Measurements from ENCODE around the gene GABRR2.
A peak's percentile ranks its signal among the peaks of the same experiment; 100 is the strongest.

The GABRR2 gene

GRCh38 chr6:89284963-89285735, 29.9 kb downstream of the GABRR2 start:
- Histone ChIP-seq H3K36me3 (ENCODE audit: control insufficient read depth in 2 of 2, insufficient read depth in 1 of 2, low read length in 2 of 2) (no peaks in the 10 kb centered on the region), H3K4me1 (ENCODE audit: control insufficient read depth, insufficient read depth, low read length) (no peaks in the 10 kb centered on the region), H3K27ac (ENCODE audit: extremely low read depth, low read depth, low read length) (no peak overlapping the region), H3K4me3 (ENCODE audit: low read depth, low read length) (no peak overlapping the region), H3K9me3 (ENCODE audit: control insufficient read depth, insufficient read depth, low read depth, low read length) (no peaks in the 10 kb centered on the region)
- no peak for TF ChIP-seq ZNF704 (tag by site-specific recombination; IDR thresholded peaks at IDR 0.05)
- TF ChIP-seq ZNF274 (IDR thresholded peaks at IDR 0.05; ENCODE audit: low read length): no peak
- no peak for TF ChIP-seq ZNF274 (tag by site-specific recombination; IDR thresholded peaks at IDR 0.05; ENCODE audit: borderline replicate concordance)
- TF ChIP-seq PRDM1 (tag by site-specific recombination; IDR thresholded peaks at IDR 0.05): no peak
- TF ChIP-seq ZNF48 (tag by site-specific recombination; IDR thresholded peaks at IDR 0.05): no peak
- TF ChIP-seq, protein P1, sequence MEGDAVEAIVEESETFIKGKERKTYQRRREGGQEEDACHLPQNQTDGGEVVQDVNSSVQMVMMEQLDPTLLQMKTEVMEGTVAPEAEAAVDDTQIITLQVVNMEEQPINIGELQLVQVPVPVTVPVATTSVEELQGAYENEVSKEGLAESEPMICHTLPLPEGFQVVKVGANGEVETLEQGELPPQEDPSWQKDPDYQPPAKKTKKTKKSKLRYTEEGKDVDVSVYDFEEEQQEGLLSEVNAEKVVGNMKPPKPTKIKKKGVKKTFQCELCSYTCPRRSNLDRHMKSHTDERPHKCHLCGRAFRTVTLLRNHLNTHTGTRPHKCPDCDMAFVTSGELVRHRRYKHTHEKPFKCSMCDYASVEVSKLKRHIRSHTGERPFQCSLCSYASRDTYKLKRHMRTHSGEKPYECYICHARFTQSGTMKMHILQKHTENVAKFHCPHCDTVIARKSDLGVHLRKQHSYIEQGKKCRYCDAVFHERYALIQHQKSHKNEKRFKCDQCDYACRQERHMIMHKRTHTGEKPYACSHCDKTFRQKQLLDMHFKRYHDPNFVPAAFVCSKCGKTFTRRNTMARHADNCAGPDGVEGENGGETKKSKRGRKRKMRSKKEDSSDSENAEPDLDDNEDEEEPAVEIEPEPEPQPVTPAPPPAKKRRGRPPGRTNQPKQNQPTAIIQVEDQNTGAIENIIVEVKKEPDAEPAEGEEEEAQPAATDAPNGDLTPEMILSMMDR (tag by site-specific recombination; IDR thresholded peaks at IDR 0.05): no peak
- TF ChIP-seq, protein P2, sequence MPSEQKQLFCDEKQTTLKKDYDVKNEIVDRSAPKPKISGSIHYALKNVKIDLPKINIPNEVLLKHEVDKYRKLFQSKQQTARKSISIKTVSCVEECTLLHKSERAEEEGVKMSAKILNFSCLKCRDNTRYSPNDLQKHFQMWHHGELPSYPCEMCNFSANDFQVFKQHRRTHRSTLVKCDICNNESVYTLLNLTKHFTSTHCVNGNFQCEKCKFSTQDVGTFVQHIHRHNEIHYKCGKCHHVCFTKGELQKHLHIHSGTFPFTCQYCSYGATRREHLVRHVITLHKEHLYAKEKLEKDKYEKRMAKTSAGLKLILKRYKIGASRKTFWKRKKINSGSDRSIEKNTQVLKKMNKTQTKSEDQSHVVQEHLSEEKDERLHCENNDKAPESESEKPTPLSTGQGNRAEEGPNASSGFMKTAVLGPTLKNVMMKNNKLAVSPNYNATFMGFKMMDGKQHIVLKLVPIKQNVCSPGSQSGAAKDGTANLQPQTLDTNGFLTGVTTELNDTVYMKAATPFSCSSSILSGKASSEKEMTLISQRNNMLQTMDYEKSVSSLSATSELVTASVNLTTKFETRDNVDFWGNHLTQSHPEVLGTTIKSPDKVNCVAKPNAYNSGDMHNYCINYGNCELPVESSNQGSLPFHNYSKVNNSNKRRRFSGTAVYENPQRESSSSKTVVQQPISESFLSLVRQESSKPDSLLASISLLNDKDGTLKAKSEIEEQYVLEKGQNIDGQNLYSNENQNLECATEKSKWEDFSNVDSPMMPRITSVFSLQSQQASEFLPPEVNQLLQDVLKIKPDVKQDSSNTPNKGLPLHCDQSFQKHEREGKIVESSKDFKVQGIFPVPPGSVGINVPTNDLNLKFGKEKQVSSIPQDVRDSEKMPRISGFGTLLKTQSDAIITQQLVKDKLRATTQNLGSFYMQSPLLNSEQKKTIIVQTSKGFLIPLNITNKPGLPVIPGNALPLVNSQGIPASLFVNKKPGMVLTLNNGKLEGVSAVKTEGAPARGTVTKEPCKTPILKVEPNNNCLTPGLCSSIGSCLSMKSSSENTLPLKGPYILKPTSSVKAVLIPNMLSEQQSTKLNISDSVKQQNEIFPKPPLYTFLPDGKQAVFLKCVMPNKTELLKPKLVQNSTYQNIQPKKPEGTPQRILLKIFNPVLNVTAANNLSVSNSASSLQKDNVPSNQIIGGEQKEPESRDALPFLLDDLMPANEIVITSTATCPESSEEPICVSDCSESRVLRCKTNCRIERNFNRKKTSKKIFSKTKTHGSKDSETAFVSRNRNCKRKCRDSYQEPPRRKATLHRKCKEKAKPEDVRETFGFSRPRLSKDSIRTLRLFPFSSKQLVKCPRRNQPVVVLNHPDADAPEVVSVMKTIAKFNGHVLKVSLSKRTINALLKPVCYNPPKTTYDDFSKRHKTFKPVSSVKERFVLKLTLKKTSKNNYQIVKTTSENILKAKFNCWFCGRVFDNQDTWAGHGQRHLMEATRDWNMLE (tag by site-specific recombination; conservative IDR thresholded peaks at IDR 0.05; ENCODE audit: low read depth): no peak
- TF ChIP-seq, protein P3, sequence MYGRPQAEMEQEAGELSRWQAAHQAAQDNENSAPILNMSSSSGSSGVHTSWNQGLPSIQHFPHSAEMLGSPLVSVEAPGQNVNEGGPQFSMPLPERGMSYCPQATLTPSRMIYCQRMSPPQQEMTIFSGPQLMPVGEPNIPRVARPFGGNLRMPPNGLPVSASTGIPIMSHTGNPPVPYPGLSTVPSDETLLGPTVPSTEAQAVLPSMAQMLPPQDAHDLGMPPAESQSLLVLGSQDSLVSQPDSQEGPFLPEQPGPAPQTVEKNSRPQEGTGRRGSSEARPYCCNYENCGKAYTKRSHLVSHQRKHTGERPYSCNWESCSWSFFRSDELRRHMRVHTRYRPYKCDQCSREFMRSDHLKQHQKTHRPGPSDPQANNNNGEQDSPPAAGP (tag by site-specific recombination; IDR thresholded peaks at IDR 0.05): no peak
- TF ChIP-seq SP2 (tag by site-specific recombination; IDR thresholded peaks at IDR 0.05): no peak
- no peak for TF ChIP-seq ZNF585B (tag by site-specific recombination; IDR thresholded peaks at IDR 0.05)
- no peak for TF ChIP-seq ZNF488 (tag by site-specific recombination; IDR thresholded peaks at IDR 0.05)
- no peak for TF ChIP-seq HOXA7 (CRISPR knock-in tag; IDR thresholded peaks at IDR 0.05; ENCODE audit: borderline replicate concordance)
- no peak for TF ChIP-seq ZNF169 (tag by site-specific recombination; IDR thresholded peaks at IDR 0.05)
- no peak for TF ChIP-seq ZNF416 (tag by site-specific recombination; IDR thresholded peaks at IDR 0.05)
- ChIA-PET POLR2A (interaction anchor here (0.5 kb wide), 1 partner anchor 205 kb away, joined by 6 read pairs; the partner anchor contains the start of gene PNRC1), CTCF (interaction anchor here (1.2 kb wide), 1 partner anchor 20 kb away, joined by 3 read pairs; no protein-coding TSS in a partner anchor)

- ChIA-PET CTCF (interaction anchor here (0.5 to 3.4 kb wide), 8 partner anchors 10 to 301 kb away, joined by 3 to 32 read pairs (median 4); partner anchors contain the start of gene ANKRD6), POLR2A (no interaction called here)
- H3K9me3 ChIP-seq (ENCODE audit: control insufficient read depth, insufficient read depth, low read depth, low read length): no peaks in the 10 kb centered on the region
Measured at GRCh38 chr6:89284081-89284480, 31.0 kb downstream of the GABRR2 start.

More at GRCh38 chr6:89284081-89284480, 31.0 kb downstream of the GABRR2 start:
- no peaks in the 10 kb centered on the region for H3K4me1 ChIP-seq (ENCODE audit: control insufficient read depth, insufficient read depth, low read length)
- TF ChIP-seq ZNF701 (tag by site-specific recombination; IDR thresholded peaks at IDR 0.05) (no peak), PRDM10 (tag by site-specific recombination; IDR thresholded peaks at IDR 0.05) (peak; percentile 77)
- no peak overlapping the region for H3K4me3 ChIP-seq (ENCODE audit: low read depth, low read length)
- H3K27ac ChIP-seq (ENCODE audit: extremely low read depth, low read depth, low read length): no peak overlapping the region
- H3K36me3 ChIP-seq (ENCODE audit: control insufficient read depth in 2 of 2, insufficient read depth in 1 of 2, low read length in 2 of 2): no peaks in the 10 kb centered on the region
